GM19193 (cell line): Measurements from ENCODE around the gene HDHD3.

Experiments used
- POLR2A ChIP-seq: IDR thresholded peaks from 4 replicates; pipeline ENCODE4 v1.6.1; 2011; ENCODE audit not compliant: insufficient read depth, insufficient read length; ENCODE audit errors: extremely low read depth

Gene HDHD3

GRCh38 chr9:113350107-113350661 is 26.6 kb downstream of the HDHD3 start:
- TF ChIP-seq POLR2A = no peak

- TF ChIP-seq POLR2A = peak; percentile 43
Measured at GRCh38 chr9:113349445-113350094, 27.2 kb downstream of the HDHD3 start, which contains the start of gene BSPRY. BSPRY (plus strand) TSS chr9:113349541; CDS start chr9:113349580, 39 bp downstream.

GRCh38 chr9:113349066-113349444 is 27.7 kb downstream of the HDHD3 start:
- TF ChIP-seq POLR2A = no peak

- TF ChIP-seq POLR2A = no peak
Measured at GRCh38 chr9:113348437-113348836, 28.3 kb downstream of the HDHD3 start.

GRCh38 chr9:113345671-113346070 is 31.1 kb downstream of the HDHD3 start:
- TF ChIP-seq POLR2A = no peak

- TF ChIP-seq POLR2A = no peak
Measured at GRCh38 chr9:113345190-113345589, 31.6 kb downstream of the HDHD3 start.

GRCh38 chr9:113343732-113344231 is 33.0 kb downstream of the HDHD3 start:
- no peak for TF ChIP-seq POLR2A

- no peak for TF ChIP-seq POLR2A
Measured at GRCh38 chr9:113341712-113342410, 34.9 kb downstream of the HDHD3 start.

GRCh38 chr9:113340011-113340699 is 36.6 kb downstream of the HDHD3 start, which contains the start of gene WDR31:
WDR31 (minus strand) TSS chr9:113340275; CDS start chr9:113332022, 8,253 bp downstream.
- peak; percentile 78 for TF ChIP-seq POLR2A

GRCh38 chr9:113337714-113338113 is 39.1 kb downstream of the HDHD3 start:
- no peak for TF ChIP-seq POLR2A

GRCh38 chr9:113331780-113332179 is 45.0 kb downstream of the HDHD3 start:
- TF ChIP-seq POLR2A = no peak

- TF ChIP-seq POLR2A = no peak
Measured at GRCh38 chr9:113328045-113328782, 48.6 kb downstream of the HDHD3 start.

- TF ChIP-seq POLR2A = no peak
Measured at GRCh38 chr9:113326230-113326629, 50.6 kb downstream of the HDHD3 start.
